H7 (cell line): ENCODE data around the gene ALG14. TPM values are rescaled to one million over a fixed set of nuclear protein-coding genes. Genes with fewer than 3 reads are reported as not detected.
"Not testable (repeated sequence)": the region's sequence is repeated elsewhere in the genome, so short reads cannot be mapped to it uniquely, and the experiment has no call there.

Source experiments
- DNase-seq: peaks from one replicate; pipeline ENCODE4 v3.0.0; 2012
- H3K27me3 ChIP-seq: 2 replicates; pipeline ENCODE4 v1.6.0; 2011; ENCODE audit warnings: mild to moderate bottlenecking, low read length; ENCODE audit not compliant: control insufficient read depth, insufficient read depth
- H3K36me3 ChIP-seq: replicated peaks from 2 replicates; pipeline ENCODE4 v1.5.1; 2011; ENCODE audit warnings: low read length; ENCODE audit not compliant: control insufficient read depth, insufficient read depth
- H3K4me3 ChIP-seq: 2 replicates; pipeline ENCODE4 v1.5.1; 2011; ENCODE audit warnings: low read depth, mild to moderate bottlenecking, control low read depth, low read length, moderate library complexity; ENCODE audit not compliant: insufficient read depth
- total RNA-seq: library from RNA; depleted of rRNA; stranded (reverse); fragments of >200 nt; shearing (Covaris generic); gene quantifications from 2 replicates; pipeline ENCODE4 v1.2.3, GENCODE V29; 2014

The ALG14 gene
- total RNA-seq, 1 experiment from 2014 or later = 0.73 TPM

DNA sequence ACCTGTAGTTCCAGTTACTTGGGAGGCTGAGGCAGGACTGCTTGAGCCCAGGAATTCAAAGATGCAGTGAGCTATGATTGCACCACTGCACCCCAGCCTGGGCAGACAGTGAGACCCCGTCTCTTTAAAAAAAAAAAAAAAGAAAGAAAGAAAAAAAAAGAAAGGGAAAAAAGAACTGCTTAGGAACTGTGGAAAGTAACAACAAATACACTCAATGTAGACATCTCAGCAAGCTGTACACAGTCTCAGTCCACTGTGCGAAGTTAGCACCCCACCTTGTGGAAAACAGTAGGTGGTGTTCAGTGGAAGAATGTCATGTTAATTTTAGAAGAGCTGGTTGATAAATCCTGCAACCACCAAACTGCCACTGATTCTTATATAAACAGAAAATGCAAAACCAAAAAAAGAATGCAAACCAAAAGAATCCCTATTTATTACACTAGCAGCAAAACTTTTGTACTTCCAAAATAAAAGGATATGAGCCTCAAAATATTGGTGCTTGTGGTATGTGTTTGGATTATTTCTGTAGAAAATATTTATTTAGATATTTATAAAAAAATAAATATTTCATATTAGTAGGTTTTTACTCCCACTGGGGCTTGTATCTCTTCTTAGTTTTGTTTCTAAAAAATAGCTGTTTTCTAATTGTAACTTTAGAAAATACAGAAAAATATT lies 31.1 kb downstream of the ALG14 start:
- Histone ChIP-seq H3K27me3 (no peaks in the 10 kb centered on the region), H3K36me3 (no peaks in the 10 kb centered on the region), H3K4me3 (no peak overlapping the region)
- no peak for DNase-seq

DNA sequence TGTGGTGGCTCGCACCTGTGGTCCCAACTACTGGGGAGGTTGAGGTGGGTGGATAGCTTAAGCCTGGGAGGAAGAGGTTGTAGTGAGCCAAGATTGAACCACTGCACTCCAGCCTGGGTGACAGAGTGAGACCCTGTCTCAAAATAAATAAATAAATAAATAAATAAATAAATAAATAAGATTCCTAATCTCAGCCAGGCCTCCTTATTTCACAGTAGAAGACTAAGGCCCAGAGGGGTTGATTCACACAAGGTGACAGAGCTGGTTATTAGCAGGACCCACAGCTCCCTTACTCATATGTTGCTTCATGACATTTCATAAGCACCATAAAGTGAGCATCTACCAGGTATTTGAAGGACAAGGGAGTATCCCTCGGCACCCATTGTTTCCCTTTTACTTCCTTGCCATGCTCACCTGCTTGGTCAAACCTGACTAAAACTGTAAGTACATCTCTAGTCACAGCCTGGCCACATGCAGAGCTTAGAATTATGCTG lies 32.7 kb downstream of the ALG14 start:
- no peaks in the 10 kb centered on the region for H3K27me3 ChIP-seq
- DNase-seq = no peak
- H3K4me3 ChIP-seq = no peak overlapping the region
- no peaks in the 10 kb centered on the region for H3K36me3 ChIP-seq

DNA sequence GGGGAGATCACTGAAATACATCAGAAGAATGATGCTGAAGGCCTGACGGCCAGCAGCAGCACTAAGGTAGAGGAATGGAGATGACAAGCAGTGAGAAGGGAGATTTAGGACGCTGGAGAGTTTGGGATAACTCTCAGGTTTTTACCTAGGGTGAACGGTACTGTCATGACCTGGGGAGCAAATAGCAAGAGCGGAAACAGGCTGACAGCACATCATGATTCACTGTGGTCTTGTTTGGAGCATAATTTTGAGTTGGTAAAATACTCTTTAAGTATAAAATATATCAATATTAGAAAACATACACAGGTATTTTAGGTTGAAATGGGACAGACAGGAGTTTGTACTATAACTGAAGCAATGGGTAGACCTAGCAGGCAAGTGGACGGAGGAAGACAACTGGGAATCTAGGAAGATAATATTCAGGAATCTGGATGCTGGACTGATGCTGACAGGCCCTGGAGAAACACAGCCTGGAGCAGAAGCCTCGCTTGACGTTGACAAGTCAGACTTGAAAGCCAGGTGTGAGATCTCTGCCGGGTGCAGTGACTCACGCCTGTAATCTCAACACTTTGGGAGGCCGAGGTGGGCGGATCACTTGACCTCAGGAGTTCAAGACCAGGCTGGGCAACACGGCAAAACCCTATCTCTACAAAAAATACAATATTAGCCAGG lies 33.3 kb downstream of the ALG14 start:
- no peak for DNase-seq
- Histone ChIP-seq H3K36me3 (no peaks in the 10 kb centered on the region), H3K27me3 (no peaks in the 10 kb centered on the region), H3K4me3 (no peak overlapping the region)

DNA sequence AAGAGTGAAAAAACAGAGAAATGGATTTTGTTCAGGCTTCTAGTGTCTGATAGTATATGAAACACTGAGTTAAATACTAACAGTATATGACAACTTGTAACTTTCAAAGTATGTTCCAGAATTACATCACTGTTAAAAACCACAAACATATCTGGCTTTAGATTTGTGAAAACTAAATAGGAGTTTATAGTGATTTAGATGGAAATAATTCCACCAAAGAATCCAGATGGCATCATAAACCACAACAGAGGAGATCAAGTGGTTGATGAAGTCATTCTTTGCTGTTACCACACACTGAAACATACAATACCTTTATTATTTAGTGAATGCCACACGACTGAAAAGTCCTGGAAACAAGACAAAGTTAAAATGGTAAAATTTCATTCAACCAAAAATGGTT lies 37.2 kb downstream of the ALG14 start:
- DNase-seq = no peak
- H3K27me3 ChIP-seq = no peaks in the 10 kb centered on the region
- H3K36me3 ChIP-seq = no peaks in the 10 kb centered on the region
- no peak overlapping the region for H3K4me3 ChIP-seq

- Histone ChIP-seq H3K27me3 (no peaks in the 10 kb centered on the region), H3K4me3 (no peak overlapping the region), H3K36me3 (no peaks in the 10 kb centered on the region)
These were observed 38.2 kb downstream of the ALG14 start for GRCh38 chr1:95034506-95034905.

DNA sequence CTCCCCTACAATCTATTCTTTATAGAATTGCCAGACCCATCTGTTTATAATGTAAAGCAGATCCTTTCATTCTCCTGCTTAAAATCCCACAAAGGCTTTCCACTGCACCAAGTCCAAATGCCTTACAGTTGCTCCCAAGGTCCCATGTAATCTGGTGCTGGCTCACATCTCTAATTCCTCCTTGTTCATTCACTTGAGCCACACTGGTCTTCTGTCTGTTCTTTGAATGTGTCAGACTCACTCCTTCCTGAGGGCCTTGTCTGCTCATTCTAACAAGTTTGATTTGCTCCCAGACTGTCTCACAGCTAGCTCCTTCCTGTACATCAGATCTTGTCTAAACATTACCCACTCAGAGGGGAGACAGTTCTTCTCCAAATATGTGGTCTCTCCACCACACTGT lies 38.9 kb downstream of the ALG14 start:
- no peak for DNase-seq
- H3K27me3 ChIP-seq = no peaks in the 10 kb centered on the region
- no peak overlapping the region for H3K4me3 ChIP-seq
- H3K36me3 ChIP-seq = no peaks in the 10 kb centered on the region

More at GRCh38 chr1:95034506-95034905, 38.2 kb downstream of the ALG14 start:
- no peak for DNase-seq

DNA sequence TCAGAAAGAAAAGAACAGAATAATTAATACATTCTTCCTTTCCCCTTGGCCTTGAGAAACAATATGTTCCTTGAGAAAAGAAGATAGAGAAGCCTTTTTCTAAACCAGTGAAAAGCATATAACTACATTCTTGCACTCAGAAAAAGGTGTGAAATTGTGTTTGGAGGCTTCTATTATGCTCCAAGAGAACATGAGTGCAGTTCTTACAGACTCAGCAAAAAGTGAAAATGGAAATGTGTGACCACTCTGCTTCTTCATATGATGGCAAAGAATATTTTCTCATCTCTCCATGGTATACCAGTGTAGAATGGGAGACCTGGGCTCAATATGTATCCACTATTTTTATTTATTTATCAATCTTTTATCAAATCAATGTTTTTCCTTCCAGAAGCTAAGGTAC lies 43.2 kb downstream of the ALG14 start:
- Histone ChIP-seq H3K27me3 (no peaks in the 10 kb centered on the region), H3K36me3 (no peaks in the 10 kb centered on the region)

GRCh38 chr1:95028954-95029353 lies 43.8 kb downstream of the ALG14 start:
- Histone ChIP-seq H3K27me3 (no peaks in the 10 kb centered on the region), H3K36me3 (no peaks in the 10 kb centered on the region), H3K4me3 (no peak overlapping the region)
- DNase-seq = no peak

More for the DNA sequence above, 43.2 kb downstream of the ALG14 start:
- DNase-seq = no peak
- H3K4me3 ChIP-seq = no peak overlapping the region

GRCh38 chr1:95027046-95027445 lies 45.7 kb downstream of the ALG14 start:
- H3K4me3 ChIP-seq = no peak overlapping the region
- no peaks in the 10 kb centered on the region for H3K27me3 ChIP-seq
- DNase-seq = no peak
- no peaks in the 10 kb centered on the region for H3K36me3 ChIP-seq

- no peak for DNase-seq
- Histone ChIP-seq H3K4me3 (no peak overlapping the region), H3K27me3 (no peaks in the 10 kb centered on the region), H3K36me3 (no peaks in the 10 kb centered on the region)
These were observed 49.2 kb downstream of the ALG14 start for GRCh38 chr1:95023399-95024043.

GRCh38 chr1:95022644-95022926 lies 50.2 kb downstream of the ALG14 start:
- H3K36me3 ChIP-seq = no peaks in the 10 kb centered on the region
- no peaks in the 10 kb centered on the region for H3K27me3 ChIP-seq
- no peak for DNase-seq
- H3K4me3 ChIP-seq = no peak overlapping the region

DNA sequence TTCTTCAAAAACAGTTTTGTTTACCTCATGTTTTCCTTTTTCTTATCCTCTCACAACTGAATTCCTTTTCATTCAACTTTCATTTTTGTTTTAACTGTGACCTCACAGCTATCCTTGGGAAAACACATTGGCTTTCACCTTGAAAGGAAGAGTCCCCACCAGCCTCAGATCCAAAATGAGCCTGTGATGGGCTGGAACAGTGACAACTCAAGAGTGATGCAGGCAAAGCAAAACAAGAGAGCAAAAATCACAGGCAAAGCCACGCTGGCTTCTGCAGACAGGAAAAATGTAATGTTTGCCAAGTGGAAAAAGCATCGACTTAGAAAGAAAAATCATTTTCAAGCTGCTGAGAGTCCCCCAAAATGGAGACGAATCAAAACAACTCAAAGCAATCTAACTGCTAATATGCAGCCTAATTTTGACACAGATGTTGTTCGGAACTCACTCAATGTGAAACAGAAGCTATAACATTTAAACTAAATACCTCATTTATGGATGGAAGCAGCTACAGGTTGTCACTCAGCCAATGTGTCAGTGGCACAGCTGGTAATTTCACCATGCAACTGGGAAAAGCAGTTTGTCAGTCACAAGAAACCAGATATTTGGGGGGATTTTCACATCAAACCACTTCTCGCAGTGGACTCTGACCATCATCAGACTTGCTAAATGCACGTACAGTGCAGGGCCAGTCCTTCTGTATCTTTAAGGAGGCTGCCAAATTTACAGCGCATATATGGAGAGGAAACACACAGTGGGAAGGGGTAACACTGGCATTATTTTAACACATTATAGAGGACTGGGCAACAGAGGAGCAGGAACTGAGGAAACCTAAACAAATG lies 50.7 kb downstream of the ALG14 start:
- Histone ChIP-seq H3K27me3 (no peaks in the 10 kb centered on the region), H3K4me3 (no peak overlapping the region), H3K36me3 (no peaks in the 10 kb centered on the region)
- no peak for DNase-seq

DNA sequence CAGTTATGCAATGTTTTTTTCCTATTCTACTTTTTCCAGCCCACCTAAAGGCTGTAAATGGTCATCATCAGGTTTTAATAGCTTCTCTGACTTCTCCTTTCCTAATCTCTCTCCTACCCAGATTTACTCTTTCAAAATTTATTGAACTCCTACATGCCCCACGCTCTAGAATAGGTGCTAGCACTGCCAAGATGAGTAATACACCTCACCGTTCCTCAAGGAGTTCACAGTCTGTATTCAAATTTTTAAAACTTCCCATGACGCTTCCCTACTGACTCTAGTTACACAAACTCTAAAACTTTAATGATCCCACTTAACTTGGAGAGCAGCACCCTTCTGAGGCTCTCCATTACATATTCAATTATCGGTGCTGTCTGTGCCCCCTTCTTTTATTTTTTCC lies 51.6 kb downstream of the ALG14 start:
- no peaks in the 10 kb centered on the region for H3K27me3 ChIP-seq
- no peaks in the 10 kb centered on the region for H3K36me3 ChIP-seq
- DNase-seq = no peak
- no peak overlapping the region for H3K4me3 ChIP-seq

- H3K27me3 ChIP-seq, H3K36me3 ChIP-seq, H3K4me3 ChIP-seq, DNase-seq: not testable (repeated sequence)
These were observed 53.3 kb downstream of the ALG14 start for GRCh38 chr1:95019466-95019865.
